WERI-Rb-1 (cell line): ENCODE results near the gene SGSM1.

Experiments used
- DNase-seq: peaks from one replicate; pipeline ENCODE4 v3.0.0-alpha.2; 2020
- H3K27ac ChIP-seq: fragments of 250-450 bp; sonication (Bioruptor Pico); 2 replicates; pipeline ENCODE4 v1.5.1; 2020; ENCODE audit warnings: mild to moderate bottlenecking, moderate library complexity
- H3K27me3 ChIP-seq: fragments of 250-450 bp; sonication (Bioruptor Pico); 2 replicates; pipeline ENCODE4 v1.5.1; 2021; ENCODE audit warnings: mild to moderate bottlenecking, low read depth, moderate library complexity; ENCODE audit not compliant: insufficient read depth, severe bottlenecking
- H3K36me3 ChIP-seq: fragments of 250-450 bp; sonication (Bioruptor Pico); 2 replicates; pipeline ENCODE4 v1.5.1; 2020; ENCODE audit warnings: mild to moderate bottlenecking, moderate library complexity
- H3K4me3 ChIP-seq: 2 replicates; pipeline ENCODE4 v1.5.1; 2011; ENCODE audit warnings: low read depth, mild to moderate bottlenecking, control low read depth, low read length
- H3K9me3 ChIP-seq: fragments of 250-450 bp; sonication (Bioruptor Pico); 2 replicates; pipeline ENCODE4 v1.5.1; 2021; ENCODE audit warnings: mild to moderate bottlenecking, moderate library complexity; ENCODE audit not compliant: severe bottlenecking
- CTCF ChIP-seq: IDR thresholded peaks from 2 replicates; pipeline ENCODE4 v1.5.1; 2011; ENCODE audit warnings: low read depth, mild to moderate bottlenecking, control low read depth, inconsistent platforms, low read length

Gene SGSM1

GRCh38 chr22:24763872-24764485 lies 42.0 kb upstream of the SGSM1 start:
- Histone ChIP-seq H3K27me3 (no peaks in the 10 kb centered on the region), H3K27ac (no peak overlapping the region), H3K9me3 (no peaks in the 10 kb centered on the region), H3K36me3 (no peaks in the 10 kb centered on the region), H3K4me3 (no peak overlapping the region)
- no peak for DNase-seq
- TF ChIP-seq CTCF, result no peak

DNA sequence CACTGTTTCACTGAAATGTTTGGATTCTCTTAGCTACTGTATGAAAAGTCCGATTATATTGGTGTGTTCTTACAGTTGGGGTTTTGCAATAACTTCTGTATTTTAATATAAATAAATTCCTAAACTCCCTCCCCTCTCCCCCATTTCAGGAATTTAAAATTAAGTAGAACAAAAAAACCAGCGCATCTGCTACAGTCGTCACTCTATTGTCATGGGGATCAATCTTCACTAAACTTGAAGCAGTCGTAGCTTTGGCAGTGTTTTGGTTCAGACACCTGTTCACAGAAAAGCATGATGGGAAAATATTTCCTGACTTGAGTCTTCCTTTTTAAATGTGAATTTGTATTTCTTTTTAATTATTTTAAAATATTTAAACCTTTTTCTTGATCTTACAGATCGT lies 40.8 kb upstream of the SGSM1 start:
- no peak for DNase-seq
- no peak overlapping the region for H3K4me3 ChIP-seq
- H3K27me3 ChIP-seq, result no peaks in the 10 kb centered on the region
- no peak overlapping the region for H3K27ac ChIP-seq
- H3K36me3 ChIP-seq, result no peaks in the 10 kb centered on the region
- no peak for TF ChIP-seq CTCF
- no peaks in the 10 kb centered on the region for H3K9me3 ChIP-seq

GRCh38 chr22:24768537-24769374 lies 37.3 kb upstream of the SGSM1 start:
- Histone ChIP-seq H3K27ac (no peak overlapping the region), H3K4me3 (no peak overlapping the region), H3K36me3 (no peaks in the 10 kb centered on the region), H3K27me3 (no peaks in the 10 kb centered on the region), H3K9me3 (no peaks in the 10 kb centered on the region)
- DNase-seq, result peak; percentile 75
- TF ChIP-seq CTCF, result peak; percentile 68

GRCh38 chr22:24772493-24773220 lies 33.4 kb upstream of the SGSM1 start:
- peak; percentile 68 for TF ChIP-seq CTCF
- Histone ChIP-seq H3K4me3 (no peak overlapping the region), H3K27me3 (no peaks in the 10 kb centered on the region), H3K9me3 (no peaks in the 10 kb centered on the region), H3K27ac (no peak overlapping the region), H3K36me3 (no peaks in the 10 kb centered on the region)
- peak; percentile 67 for DNase-seq

- Histone ChIP-seq H3K36me3 (no peaks in the 10 kb centered on the region), H3K27me3 (no peaks in the 10 kb centered on the region), H3K9me3 (no peaks in the 10 kb centered on the region), H3K27ac (no peak overlapping the region), H3K4me3 (no peak overlapping the region)
- no peak for DNase-seq
- TF ChIP-seq CTCF, result no peak
Observed at GRCh38 chr22:24775769-24776492, 30.1 kb upstream of the SGSM1 start.
